CD4-positive, alpha-beta T cell treated with Interleukin-12 subunit alpha and Interleukin-12 subunit beta, for 1 hour (primary cell): Measurements from ENCODE around the gene SNAPC4.
"Not testable (repeated sequence)": the region's sequence is repeated elsewhere in the genome, so short reads cannot be mapped to it uniquely, and the experiment has no call there.

Experiments
- DNase-seq: peaks from one replicate; pipeline ENCODE4 v3.0.0-alpha.2; 2020

Gene SNAPC4

GRCh38 chr9:136431782-136432350, 31.9 kb upstream of the SNAPC4 start:
- no peak for DNase-seq

- DNase-seq, result no peak
Measured at GRCh38 chr9:136430588-136431234, 30.7 kb upstream of the SNAPC4 start.

- no peak for DNase-seq
Measured at GRCh38 chr9:136429683-136430491, 29.9 kb upstream of the SNAPC4 start.

GRCh38 chr9:136429075-136429628, 29.2 kb upstream of the SNAPC4 start:
- DNase-seq, result no peak

GRCh38 chr9:136426787-136427186, 26.8 kb upstream of the SNAPC4 start:
- no peak for DNase-seq

- not testable (repeated sequence) for DNase-seq
Measured at GRCh38 chr9:136425367-136425766, 25.4 kb upstream of the SNAPC4 start.

GRCh38 chr9:136424750-136425362, 24.9 kb upstream of the SNAPC4 start:
- DNase-seq, result no peak

- DNase-seq, result no peak
Measured at GRCh38 chr9:136423432-136424146, 23.6 kb upstream of the SNAPC4 start.

GRCh38 chr9:136422876-136423275, 22.9 kb upstream of the SNAPC4 start:
- DNase-seq, result no peak

GRCh38 chr9:136421791-136422190, 21.8 kb upstream of the SNAPC4 start:
- no peak for DNase-seq

GRCh38 chr9:136419092-136419420, 19.1 kb upstream of the SNAPC4 start:
- no peak for DNase-seq

- no peak for DNase-seq
Measured at GRCh38 chr9:136418182-136419091, 18.5 kb upstream of the SNAPC4 start.

GRCh38 chr9:136416914-136417313, 16.9 kb upstream of the SNAPC4 start:
- DNase-seq, result no peak

- DNase-seq, result no peak
Measured at GRCh38 chr9:136416427-136416826, 16.5 kb upstream of the SNAPC4 start.

- DNase-seq, result no peak
Measured at GRCh38 chr9:136412962-136413361, 13.0 kb upstream of the SNAPC4 start.

GRCh38 chr9:136411378-136411777, 11.4 kb upstream of the SNAPC4 start:
- no peak for DNase-seq

GRCh38 chr9:136410500-136411287, 10.7 kb upstream of the SNAPC4 start, which contains the start of the genes ENTR1 and PMPCA:
Gene ENTR1 (minus strand): TSS chr9:136410614. CDS start chr9:136410397, 217 bp downstream.
Gene PMPCA (plus strand): TSS chr9:136410658. CDS start chr9:136410669, 11 bp downstream.
- peak; percentile 95 for DNase-seq

- DNase-seq, result peak; percentile 30
Measured at GRCh38 chr9:136409557-136410455, 9.8 kb upstream of the SNAPC4 start.

- no peak for DNase-seq
Measured at GRCh38 chr9:136407911-136408310, 7.9 kb upstream of the SNAPC4 start.
